HepG2 (cell line): Measurements from ENCODE around the gene EID3.

Experiments
- BCL3 ChIP-seq: sonication (generic); formaldehyde crosslinking; IDR thresholded peaks from 2 replicates; pipeline ENCODE4 v1.5.1; 2020; ENCODE audit warnings: mild to moderate bottlenecking, missing genetic modification reagents, moderate library complexity
- CCAR2 ChIP-seq: fragments of 200-400 bp; formaldehyde crosslinking; optimal IDR thresholded peaks from 2 replicates; pipeline ENCODE3; 2018; ENCODE audit warnings: low read depth, mild to moderate bottlenecking, low read length, moderate library complexity
- CEBPB ChIP-seq: IDR thresholded peaks from 2 replicates; pipeline ENCODE4 v1.6.1; 2011; ENCODE audit warnings: low read depth, low read length, improper control_type of control experiment, borderline replicate concordance
- HCFC1 ChIP-seq: fragments of 150-350 bp; IDR thresholded peaks from 2 replicates; pipeline ENCODE4 v1.6.1; 2014; ENCODE audit warnings: low read depth, low read length
- HNRNPLL ChIP-seq: fragments of 200-400 bp; formaldehyde crosslinking; IDR thresholded peaks from 2 replicates; pipeline ENCODE4 v1.6.1; 2017; ENCODE audit warnings: mild to moderate bottlenecking, low read depth, low read length; ENCODE audit not compliant: poor library complexity, severe bottlenecking
- HOXA3 ChIP-seq: sonication (generic); formaldehyde crosslinking; IDR thresholded peaks from 2 replicates; pipeline ENCODE4 v1.5.0; 2020; ENCODE audit warnings: missing genetic modification reagents
- NFATC3 ChIP-seq: sonication (generic); formaldehyde crosslinking; IDR thresholded peaks from 2 replicates; pipeline ENCODE4 v1.5.1; 2020; ENCODE audit warnings: mild to moderate bottlenecking, missing genetic modification reagents
- NFE2L2 ChIP-seq: fragments of 150-350 bp; IDR thresholded peaks from 2 replicates; pipeline ENCODE4 v1.6.1; 2014; ENCODE audit warnings: low read length
- NFYB ChIP-seq: sonication (generic); formaldehyde crosslinking; IDR thresholded peaks from 2 replicates; pipeline ENCODE4 v1.4.0; 2020; ENCODE audit warnings: missing genetic modification reagents
- POLR2AphosphoS5 ChIP-seq: IDR thresholded peaks from 2 replicates; pipeline ENCODE4 v1.6.1; 2012; ENCODE audit warnings: low read depth, low read length
- RFX5 ChIP-seq: IDR thresholded peaks from 2 replicates; pipeline ENCODE4 v1.6.1; 2011; ENCODE audit warnings: low read depth, low read length, improper control_type of control experiment
- ZNF142 ChIP-seq: sonication (generic); formaldehyde crosslinking; IDR thresholded peaks from 2 replicates; pipeline ENCODE4 v1.4.0; 2020; ENCODE audit warnings: missing genetic modification reagents
- TF ChIP-seq, protein P1 (sequence below): sonication (generic); formaldehyde crosslinking; IDR thresholded peaks from 2 replicates; pipeline ENCODE4 v1.4.0; 2020; ENCODE audit warnings: missing genetic modification reagents, mild to moderate bottlenecking, borderline replicate concordance
- TF ChIP-seq, protein P2 (sequence below): sonication (generic); formaldehyde crosslinking; IDR thresholded peaks from 2 replicates; pipeline ENCODE4 v1.5.0; 2020; ENCODE audit warnings: mild to moderate bottlenecking, missing genetic modification reagents, moderate library complexity

DNA sequence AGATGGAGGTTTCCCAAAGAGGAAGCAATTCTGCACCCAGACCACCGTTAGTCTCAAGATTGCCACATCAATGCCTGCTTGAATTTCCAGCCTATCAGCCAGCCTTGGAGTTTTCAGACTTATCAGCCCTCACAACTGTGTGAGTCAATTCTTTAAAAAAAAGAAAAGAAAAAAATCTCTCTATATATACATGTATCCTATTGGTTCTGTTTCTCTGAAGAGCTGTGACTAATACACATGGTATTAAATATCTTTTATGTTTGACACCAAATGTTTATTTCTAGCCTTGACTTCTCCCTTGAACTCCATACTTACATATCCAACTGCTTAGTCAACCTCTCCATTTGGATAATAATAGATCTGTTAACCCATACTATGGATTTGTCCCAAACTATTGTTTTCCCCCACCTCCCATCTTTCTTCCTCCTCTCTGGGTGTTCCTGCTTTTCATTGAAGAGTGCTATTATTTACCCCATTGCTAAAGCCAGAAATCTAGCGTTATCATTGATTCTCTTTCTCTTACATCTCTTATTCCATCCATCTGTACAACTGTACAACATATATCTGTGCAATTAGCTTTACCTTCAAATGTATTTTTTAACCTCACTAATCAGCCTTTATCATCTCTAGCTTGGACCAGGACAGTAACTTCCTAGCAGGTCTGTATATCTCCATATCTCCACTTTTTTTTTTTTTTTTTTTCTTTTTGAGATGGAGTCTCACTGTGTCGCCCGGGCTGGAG, 22.7 kb upstream of the EID3 start:
- TF ChIP-seq CEBPB (peak; percentile 37; the same call in 1 of the 2 replicates), NFATC3 (CRISPR knock-in tag) (no peak), NFE2L2 (no peak), NFYB (CRISPR knock-in tag) (no peak), HNRNPLL (no peak), BCL3 (CRISPR knock-in tag) (no peak), RFX5 (no peak), HCFC1 (no peak), ZNF142 (CRISPR knock-in tag) (no peak), POLR2AphosphoS5 (no peak), CCAR2 (no peak), HOXA3 (CRISPR knock-in tag) (no peak)
- TF ChIP-seq, protein P1, sequence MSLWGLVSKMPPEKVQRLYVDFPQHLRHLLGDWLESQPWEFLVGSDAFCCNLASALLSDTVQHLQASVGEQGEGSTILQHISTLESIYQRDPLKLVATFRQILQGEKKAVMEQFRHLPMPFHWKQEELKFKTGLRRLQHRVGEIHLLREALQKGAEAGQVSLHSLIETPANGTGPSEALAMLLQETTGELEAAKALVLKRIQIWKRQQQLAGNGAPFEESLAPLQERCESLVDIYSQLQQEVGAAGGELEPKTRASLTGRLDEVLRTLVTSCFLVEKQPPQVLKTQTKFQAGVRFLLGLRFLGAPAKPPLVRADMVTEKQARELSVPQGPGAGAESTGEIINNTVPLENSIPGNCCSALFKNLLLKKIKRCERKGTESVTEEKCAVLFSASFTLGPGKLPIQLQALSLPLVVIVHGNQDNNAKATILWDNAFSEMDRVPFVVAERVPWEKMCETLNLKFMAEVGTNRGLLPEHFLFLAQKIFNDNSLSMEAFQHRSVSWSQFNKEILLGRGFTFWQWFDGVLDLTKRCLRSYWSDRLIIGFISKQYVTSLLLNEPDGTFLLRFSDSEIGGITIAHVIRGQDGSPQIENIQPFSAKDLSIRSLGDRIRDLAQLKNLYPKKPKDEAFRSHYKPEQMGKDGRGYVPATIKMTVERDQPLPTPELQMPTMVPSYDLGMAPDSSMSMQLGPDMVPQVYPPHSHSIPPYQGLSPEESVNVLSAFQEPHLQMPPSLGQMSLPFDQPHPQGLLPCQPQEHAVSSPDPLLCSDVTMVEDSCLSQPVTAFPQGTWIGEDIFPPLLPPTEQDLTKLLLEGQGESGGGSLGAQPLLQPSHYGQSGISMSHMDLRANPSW (CRISPR knock-in tag), result no peak
- TF ChIP-seq, protein P2, sequence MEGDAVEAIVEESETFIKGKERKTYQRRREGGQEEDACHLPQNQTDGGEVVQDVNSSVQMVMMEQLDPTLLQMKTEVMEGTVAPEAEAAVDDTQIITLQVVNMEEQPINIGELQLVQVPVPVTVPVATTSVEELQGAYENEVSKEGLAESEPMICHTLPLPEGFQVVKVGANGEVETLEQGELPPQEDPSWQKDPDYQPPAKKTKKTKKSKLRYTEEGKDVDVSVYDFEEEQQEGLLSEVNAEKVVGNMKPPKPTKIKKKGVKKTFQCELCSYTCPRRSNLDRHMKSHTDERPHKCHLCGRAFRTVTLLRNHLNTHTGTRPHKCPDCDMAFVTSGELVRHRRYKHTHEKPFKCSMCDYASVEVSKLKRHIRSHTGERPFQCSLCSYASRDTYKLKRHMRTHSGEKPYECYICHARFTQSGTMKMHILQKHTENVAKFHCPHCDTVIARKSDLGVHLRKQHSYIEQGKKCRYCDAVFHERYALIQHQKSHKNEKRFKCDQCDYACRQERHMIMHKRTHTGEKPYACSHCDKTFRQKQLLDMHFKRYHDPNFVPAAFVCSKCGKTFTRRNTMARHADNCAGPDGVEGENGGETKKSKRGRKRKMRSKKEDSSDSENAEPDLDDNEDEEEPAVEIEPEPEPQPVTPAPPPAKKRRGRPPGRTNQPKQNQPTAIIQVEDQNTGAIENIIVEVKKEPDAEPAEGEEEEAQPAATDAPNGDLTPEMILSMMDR, result no peak
